Fibroblast of skin of left biceps (primary cell): ENCODE data around the gene RAPGEF2.
"Not testable (repeated sequence)": the region's sequence is repeated elsewhere in the genome, so short reads cannot be mapped to it uniquely, and the experiment has no call there.

ENCODE experiments used
- DNase-seq, 2 experiments: peaks; one replicate each; pipeline ENCODE4 v3.0.0-alpha.2; 2013; ENCODE audit warnings: low read depth in 2 of 2

RAPGEF2 gene

DNA sequence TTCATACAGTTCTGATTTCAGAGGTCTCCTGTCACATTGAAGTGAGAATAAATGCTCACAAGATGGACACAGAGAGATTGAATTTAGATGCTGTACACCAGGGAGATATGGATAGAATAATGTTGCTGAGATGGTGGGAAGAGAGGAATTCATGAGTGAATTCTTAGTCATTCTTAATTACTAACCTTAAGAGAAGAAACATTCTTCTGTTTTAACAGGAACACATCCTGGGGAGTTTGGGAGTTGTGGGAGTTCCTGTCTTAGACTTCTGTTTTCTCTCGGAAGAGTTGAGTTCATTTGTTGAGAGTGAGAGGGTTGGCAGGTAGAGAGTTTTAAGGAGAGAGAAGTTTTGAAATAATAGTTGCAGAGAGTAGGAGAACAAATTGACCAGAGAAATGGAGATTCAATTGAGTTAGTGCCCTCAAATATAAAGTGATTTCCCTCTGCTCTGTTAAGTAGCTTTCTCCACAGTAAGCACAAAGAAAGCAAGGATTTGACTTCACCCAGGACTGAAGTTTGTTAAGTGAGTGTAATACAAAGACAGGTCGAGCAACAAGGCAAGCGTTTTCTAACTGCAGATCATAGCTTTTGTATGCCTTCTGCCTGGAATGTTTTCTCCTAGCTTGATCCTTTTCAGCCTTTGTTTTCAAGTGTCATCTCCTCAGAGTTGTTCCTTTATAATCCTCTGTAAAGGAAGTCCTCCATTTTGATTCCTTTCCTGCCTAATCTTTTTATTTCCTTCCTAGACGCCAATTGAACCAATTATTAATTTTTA lies 205.9 kb downstream of the RAPGEF2 start:
- peak in 1 of 2 experiments; percentile 15 for DNase-seq

DNA sequence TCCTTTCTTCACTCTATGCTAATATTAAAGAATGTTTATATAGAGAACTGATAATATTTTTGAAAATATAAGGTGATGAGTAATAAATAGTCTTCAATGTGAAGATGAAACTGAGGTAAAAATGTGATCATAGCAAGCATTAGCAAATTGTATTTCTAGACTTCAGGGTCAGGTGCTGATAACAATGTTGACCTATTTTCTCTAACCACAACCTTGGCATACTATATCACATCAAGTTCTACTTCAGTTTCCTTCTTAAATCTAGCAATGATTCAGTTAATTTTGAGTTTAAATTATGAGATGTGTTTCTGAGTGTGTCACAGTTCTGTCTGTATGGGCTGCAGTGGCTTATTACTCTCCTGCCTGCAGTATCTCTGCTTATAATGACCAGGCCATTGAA lies 209.4 kb downstream of the RAPGEF2 start:
- DNase-seq, result no peak

DNA sequence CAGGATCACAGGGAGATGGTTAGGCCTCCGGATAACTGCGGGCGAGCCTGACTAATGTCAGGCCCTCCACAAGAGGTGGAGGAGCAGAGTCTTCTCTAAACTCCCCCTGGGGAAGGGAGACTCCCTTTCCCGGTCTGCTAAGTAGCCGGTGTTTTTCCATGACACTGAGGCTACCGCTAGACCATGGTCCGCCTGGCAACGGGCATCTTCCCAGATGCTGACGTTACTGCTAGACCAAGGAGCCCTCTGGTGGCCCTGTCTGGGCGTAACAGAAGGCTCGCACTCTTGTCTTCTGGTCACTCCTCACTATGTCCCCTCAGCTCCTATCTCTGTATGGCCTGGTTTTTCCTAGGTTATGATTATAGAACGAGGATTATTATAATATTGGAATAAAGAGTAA lies 213.0 kb downstream of the RAPGEF2 start:
- DNase-seq, result not testable (repeated sequence)

DNA sequence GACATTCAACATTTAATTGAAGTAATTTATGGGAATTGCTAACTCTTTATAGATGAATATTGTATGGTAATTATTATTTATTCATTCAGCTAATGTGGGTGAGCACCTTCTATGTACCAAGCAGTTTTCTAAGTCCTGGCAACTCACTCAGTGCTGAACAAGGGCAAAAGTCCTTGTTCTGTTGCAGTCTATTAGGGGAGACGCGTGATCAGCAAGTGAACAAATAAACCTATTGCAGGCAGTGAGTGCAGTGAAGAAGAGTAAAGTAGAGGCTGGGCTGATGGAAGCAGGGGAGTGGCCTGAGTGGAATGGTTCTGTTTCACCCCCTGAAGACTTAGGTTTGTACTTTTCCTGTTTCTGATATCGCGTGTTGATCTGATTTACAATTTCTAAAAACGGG lies 214.3 kb downstream of the RAPGEF2 start:
- no peak for DNase-seq

DNA sequence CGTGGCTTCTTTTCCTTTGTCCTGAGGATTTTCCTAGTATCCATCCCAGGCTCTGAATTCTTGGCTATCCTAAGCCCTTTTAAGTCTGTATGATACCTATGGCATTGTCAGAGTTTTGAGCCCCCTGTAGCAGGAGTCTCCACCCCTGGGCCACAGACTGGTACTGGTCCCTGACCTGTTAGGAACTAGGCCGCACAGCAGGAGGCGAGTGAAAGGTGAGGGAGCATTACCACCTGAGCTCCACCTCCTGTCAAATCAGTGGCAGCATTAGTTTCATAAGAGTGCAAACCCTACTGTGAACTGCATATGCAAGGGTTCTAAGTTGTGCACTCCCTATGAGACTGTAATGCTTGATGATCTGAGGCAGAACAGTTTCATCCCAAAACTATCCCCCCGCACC lies 216.1 kb downstream of the RAPGEF2 start:
- DNase-seq, result no peak

DNA sequence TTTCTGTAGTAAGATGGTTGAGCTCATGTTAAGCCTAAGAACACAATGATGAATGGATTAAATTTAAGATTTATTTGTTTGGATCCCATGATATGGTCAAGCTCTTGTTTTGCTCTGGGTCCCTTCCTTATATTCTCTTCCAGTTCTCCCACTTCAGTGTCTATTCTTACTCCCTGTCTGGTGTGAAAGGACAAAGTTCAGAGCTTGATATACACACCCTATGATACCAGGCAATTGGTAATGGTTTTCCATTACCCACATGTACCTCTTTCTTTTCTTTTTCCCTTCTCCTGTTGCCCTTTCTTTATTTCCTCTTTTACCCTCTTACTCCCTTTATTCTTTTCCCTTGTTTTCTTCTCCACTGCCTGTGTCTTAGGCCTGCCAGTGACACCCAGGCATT lies 223.6 kb downstream of the RAPGEF2 start:
- DNase-seq, result no peak

DNA sequence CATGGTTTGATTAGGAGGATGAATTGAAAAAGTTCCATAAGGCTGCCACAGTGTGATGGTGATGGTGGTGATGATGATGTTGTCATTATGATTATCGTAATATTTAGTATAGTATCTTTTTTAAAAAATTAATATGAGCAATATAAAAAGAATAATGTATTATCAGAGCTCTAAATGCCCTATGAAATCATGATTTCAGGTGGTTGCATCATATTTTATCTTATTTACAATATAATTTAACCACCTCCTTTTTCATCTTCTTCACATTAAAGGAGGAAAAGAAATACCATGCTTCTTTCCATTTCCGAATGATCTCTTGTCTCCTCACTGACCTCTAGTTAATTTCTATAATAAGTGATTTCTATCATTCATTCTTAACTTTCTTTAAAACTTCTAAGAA lies 225.9 kb downstream of the RAPGEF2 start:
- DNase-seq, result no peak

DNA sequence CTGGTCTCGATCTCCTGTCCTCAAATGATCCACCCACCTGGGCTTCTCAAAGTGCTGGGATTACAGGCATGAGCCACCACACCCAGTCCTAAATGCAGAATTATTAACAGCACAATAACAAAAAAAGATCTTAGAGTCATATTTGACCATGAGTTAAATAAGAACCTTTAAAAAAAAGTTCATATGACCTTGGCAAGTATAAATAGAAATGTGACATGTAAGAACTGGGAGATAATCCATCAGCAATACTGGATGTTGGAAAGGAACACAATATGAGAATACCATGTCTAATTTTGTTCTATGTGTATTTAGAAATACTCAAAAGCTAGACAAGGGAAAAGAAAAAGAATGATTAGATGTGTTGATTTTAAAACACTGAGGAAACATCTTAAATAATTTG lies 231.6 kb downstream of the RAPGEF2 start:
- no peak for DNase-seq

DNA sequence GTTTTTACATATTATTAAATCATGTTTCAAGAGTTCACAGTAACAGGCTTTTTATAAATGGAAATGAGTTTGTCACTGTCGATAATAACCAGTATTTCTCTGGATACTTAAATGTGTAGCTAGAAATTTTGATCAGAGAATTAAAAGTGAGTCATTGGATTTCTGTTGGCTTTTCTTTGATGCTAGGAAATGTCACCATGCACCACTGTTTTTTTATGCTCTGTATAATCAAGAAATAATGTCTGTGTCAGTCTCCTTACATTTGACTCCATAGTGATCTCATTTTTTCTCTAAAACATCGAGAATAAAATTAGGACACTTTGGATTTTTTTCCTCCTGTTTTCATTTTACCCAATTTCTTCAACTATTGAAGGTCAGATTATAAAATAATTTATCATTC lies 234.2 kb downstream of the RAPGEF2 start:
- DNase-seq, result no peak

DNA sequence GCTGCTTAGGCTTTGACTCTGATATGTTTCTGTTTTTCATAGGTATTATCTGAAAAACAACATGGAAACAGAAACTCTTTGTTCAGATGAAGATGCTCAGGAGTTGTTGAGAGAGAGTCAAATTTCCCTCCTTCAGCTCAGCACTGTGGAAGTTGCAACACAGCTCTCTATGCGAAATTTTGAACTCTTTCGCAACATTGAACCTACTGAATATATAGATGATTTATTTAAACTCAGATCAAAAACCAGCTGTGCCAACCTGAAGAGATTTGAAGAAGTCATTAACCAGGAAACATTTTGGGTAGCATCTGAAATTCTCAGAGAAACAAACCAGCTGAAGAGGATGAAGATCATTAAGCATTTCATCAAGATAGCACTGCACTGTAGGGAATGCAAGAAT lies 238.6 kb downstream of the RAPGEF2 start:
- DNase-seq, result peak in 1 of 2 experiments; percentile 6

DNA sequence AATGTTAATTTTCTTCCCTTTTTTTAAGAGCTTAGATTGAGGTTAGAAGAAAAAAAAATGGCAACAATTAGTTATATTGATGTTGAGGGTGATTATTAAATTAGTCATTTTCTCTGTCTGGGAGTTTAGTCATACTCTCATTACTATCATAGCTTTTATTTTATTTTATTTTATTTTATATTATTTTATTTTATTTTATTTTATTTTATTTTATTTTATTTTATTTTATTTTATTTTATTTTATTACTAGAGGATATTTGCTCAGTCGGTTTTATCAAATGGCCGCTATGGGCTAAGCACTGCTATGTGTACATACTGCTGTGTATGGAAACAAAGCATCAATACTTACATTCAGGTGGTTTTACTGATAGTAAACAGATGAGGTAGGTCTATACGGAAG lies 239.5 kb downstream of the RAPGEF2 start:
- no peak for DNase-seq

DNA sequence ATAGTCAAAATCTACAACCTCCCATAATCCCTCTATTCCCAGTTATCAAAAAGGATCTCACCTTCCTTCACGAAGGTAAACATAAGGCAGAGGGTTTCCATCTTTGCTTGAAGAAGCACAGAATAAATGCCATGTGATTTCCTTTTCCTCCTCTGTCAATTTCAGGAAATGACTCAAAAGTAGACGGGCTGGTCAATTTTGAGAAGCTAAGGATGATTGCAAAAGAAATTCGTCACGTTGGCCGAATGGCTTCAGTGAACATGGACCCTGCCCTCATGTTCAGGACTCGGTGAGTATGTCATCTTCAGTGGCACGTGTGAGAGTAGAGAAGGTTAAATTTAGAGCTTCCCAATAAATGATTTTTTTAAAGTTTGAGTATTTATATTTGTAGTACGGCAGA lies 240.2 kb downstream of the RAPGEF2 start:
- DNase-seq, result no peak

DNA sequence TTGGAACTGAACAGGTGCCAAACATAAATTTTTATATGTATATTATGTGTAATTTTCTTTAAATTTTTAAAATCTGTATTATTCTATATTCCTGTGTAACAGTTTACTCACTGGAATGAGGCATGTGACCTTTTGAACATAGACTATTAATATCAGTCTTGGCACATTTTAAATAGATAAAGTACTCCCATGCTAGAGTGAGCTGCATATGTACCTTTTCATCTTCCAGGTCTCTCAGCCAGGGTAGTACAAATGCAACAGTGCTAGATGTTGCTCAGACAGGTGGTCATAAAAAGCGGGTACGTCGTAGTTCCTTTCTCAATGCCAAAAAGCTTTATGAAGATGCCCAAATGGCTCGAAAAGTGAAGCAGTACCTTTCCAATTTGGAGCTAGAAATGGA lies 242.0 kb downstream of the RAPGEF2 start:
- DNase-seq, result no peak

DNA sequence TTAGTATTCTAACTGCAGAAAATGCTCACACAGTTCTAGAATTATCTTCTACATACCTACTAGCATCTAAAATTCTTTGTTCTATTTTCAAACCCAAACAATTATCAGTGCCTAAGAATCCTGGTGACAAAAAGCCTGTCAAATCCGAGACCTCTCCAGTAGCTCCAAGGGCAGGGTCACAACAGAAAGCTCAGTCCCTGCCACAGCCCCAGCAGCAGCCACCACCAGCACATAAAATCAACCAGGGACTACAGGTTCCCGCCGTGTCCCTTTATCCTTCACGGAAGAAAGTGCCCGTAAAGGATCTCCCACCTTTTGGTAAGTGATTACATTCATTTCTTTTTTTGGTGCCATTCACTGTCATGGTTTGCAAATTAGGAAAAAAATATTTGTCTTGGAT lies 243.8 kb downstream of the RAPGEF2 start:
- DNase-seq, result no peak

DNA sequence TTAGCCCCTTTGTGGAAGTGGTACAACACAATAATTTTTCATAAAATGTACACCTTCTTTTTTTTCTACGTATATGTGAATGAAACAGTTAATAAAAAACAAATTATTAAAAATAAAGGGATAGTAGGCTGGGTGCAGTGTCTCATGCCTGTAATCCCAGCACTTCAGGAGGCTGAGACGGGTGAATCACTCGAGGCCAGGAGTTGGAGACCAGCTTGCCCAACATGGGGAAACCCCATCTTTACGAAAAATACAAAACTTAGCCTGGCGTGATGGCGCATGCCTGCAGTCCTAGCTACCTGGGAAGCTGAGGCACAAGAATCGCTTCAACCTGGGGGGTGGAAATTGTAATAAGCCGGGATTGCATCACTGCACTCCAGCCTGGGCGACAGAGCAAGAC lies 244.9 kb downstream of the RAPGEF2 start:
- no peak for DNase-seq

DNA sequence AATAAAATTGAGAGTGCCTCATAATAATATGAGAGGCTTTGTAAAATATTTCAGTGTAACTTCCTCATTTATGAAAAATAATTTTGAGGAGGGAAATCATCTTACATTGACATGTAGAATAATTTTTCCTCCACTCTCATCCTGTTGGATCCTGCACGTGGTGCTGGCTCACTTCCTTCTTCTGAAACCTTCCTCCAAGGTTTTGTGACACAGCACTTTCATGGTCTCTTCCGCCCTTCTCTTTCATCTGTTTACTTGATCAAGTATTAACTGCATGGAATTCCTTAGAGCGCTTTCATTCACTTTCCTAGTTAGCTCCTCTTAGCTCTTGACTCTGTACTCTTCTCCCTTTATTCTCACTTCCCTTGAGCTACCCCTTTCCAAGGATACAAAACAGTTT lies 246.5 kb downstream of the RAPGEF2 start:
- DNase-seq, result no peak

DNA sequence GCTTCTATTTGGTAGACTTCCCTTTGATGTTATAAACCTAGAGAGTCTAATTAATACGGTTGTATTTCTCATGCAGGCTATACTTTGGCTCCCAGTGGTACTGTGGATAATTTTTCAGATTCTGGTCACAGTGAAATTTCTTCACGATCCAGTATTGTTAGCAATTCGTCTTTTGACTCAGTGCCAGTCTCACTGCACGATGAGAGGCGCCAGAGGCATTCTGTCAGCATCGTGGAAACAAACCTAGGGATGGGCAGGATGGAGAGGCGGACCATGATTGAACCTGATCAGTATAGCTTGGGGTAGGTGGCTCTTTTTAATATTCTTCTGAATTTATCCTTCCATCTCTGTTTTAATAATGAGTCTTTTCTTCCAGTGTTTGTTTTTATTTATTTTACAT lies 249.7 kb downstream of the RAPGEF2 start:
- DNase-seq, result no peak

DNA sequence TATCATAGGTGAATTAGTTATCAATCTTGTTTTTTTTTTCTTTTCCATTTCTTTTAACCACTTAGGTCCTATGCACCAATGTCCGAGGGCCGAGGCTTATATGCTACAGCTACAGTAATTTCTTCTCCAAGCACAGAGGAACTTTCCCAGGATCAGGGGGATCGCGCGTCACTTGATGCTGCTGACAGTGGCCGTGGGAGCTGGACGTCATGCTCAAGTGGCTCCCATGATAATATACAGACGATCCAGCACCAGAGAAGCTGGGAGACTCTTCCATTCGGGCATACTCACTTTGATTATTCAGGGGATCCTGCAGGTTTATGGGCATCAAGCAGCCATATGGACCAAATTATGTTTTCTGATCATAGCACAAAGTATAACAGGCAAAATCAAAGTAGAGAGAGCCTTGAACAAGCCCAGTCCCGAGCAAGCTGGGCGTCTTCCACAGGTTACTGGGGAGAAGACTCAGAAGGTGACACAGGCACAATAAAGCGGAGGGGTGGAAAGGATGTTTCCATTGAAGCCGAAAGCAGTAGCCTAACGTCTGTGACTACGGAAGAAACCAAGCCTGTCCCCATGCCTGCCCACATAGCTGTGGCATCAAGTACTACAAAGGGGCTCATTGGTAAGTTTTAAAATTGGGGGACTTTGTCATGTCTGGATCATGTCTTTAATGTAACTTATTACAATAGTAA lies 250.7 kb downstream of the RAPGEF2 start:
- DNase-seq, result no peak

DNA sequence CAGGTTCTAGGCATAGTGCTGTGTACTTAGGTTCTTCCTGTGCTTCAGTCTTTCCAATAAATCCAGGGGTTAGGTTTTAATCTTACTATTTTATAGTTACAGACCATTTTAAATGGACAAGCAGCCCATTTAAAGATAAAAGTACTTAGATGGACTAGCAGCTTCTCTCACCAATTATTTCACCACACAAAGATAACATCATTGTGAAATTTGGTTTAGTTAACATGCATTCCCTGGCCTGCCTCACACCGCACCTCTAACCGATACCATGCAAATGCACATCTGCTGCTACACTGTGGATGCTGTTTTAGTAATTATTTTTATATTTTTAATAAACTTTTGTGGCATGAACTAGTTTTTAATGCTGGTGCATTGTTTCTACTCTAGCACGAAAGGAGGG lies 252.6 kb downstream of the RAPGEF2 start:
- no peak for DNase-seq

DNA sequence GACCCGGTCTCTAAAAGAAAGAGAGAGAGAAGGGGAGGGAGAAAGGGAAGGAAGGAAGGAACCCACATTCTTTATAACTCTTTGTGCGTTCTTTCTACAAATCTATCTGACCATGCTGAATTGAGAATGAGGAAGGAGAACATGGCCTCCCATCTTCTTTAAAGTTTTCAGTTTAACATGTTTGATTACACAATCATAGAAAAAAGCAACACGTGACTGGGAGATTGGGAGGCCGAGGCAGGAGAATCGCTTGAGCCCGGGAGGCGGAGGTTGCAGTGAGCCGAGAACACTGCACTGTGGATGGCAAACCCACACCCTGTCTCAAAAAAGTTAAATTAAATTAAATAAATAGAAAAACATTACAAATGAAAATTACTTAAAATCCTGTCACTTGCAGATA lies 254.5 kb downstream of the RAPGEF2 start:
- no peak for DNase-seq

DNA sequence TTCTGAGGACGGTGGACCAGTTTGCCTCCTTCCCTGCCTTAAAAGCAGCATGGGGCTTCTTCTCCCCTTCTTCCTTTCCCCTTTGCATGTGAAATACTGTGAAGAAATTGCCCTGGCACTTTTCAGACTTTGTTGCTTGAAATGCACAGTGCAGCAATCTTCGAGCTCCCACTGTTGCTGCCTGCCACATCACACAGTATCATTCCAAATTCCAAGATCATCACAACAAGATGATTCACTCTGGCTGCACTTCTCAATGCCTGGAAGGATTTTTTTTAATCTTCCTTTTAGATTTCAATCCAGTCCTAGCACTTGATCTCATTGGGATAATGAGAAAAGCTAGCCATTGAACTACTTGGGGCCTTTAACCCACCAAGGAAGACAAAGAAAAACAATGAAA lies 255.3 kb downstream of the RAPGEF2 start:
- DNase-seq, result peak; percentile 61 to 62

DNA sequence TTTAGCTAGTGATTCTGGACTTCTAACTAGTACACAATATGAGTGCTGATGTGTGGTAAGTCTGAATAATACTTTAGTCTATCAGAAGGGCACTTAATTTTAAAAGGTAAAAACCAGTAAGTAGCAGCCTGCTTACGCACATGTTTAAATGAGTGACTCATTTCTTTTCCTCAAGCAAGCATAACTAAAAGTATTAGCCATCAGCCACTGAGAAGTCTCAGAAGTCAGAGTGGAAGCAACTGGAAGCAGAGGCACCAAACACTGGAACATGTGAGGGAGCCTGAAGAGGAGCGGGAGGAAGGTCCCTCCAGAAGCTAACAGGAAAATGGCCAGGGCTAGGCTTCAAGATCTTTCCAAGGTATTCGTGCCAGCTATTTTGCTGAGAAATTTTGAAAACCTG lies 257.7 kb downstream of the RAPGEF2 start:
- peak; percentile 66 to 68 for DNase-seq

DNA sequence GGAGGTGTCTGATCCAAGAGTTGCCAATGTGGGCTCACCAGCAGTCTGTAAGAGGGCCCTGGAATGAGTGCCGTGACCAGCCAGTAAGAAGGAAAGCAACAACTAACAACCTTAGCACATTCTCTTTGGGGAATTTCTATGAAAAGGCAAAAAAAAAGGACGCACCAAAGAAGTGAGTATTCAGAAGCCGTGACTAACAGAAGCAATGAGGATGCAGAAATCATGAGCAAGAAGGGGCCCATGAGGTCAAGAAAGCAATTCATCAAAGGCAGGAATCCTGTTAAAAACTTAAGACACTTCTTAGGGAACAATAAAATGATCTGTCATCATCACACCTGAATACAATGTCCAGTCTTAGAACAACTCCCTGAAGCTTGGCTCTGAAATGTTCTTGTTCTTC lies 260.5 kb downstream of the RAPGEF2 start:
- no peak for DNase-seq
